OCI-LY7 (cell line): Measurements from ENCODE around the gene CNTRL. TPM values are rescaled to one million over a fixed set of nuclear protein-coding genes. Genes with fewer than 3 reads are reported as not detected.
A peak's percentile ranks its signal among the peaks of the same experiment; 100 is the strongest.

Experiments used
- BruUV-seq: library from RNA; stranded (reverse); fragments of 400-500 nt; replicated peaks from 2 replicates; lab custom pipeline; 2021; lab: Mats Ljungman, UMichigan
- CTCF ChIA-PET: fragments of 300-600 bp; sonication (Branson Sonifier 250); formaldehyde crosslinking; loops from one replicate; lab custom pipeline; 2022; ENCODE audit warnings: antibody characterized with exemption; ENCODE audit not compliant: unreplicated experiment; lab: Charles Lee
- POLR2A ChIA-PET: fragments of 300-600 bp; sonication (Branson Sonifier 250); formaldehyde crosslinking; loops from one replicate; lab custom pipeline; 2022; ENCODE audit warnings: antibody characterized with exemption; lab: Charles Lee
- DNase-seq: peaks from one replicate; pipeline ENCODE4 v3.0.0-alpha.2; 2015; ENCODE audit warnings: low spot score
- H2AFZ ChIP-seq: fragments of 200-600 bp; sonication (generic), shearing (Covaris generic); 2 replicates; pipeline ENCODE4 v1.6.1; 2014; ENCODE audit warnings: mild to moderate bottlenecking, antibody characterized with exemption, low read length, moderate library complexity
- H3K27ac ChIP-seq: fragments of 200-600 bp; sonication (generic); 2 replicates; pipeline ENCODE4 v1.5.1; 2014; ENCODE audit warnings: mixed run types, low read depth, mild to moderate bottlenecking, moderate library complexity, low read length, inconsistent platforms; ENCODE audit not compliant: poor library complexity, severe bottlenecking
- H3K36me3 ChIP-seq: fragments of 200-600 bp; sonication (generic); 2 replicates; pipeline ENCODE4 v1.6.1; 2014; ENCODE audit warnings: mild to moderate bottlenecking, antibody characterized with exemption, low read length, moderate library complexity, mixed read lengths; ENCODE audit not compliant: insufficient read depth
- H3K4me1 ChIP-seq: fragments of 200-600 bp; sonication (generic); 2 replicates; pipeline ENCODE4 v1.5.1; 2014; ENCODE audit warnings: mild to moderate bottlenecking, low read length; ENCODE audit not compliant: insufficient read depth, poor library complexity, severe bottlenecking
- H3K4me2 ChIP-seq: fragments of 200-600 bp; sonication (generic); 2 replicates; pipeline ENCODE4 v1.6.1; 2014; ENCODE audit warnings: mild to moderate bottlenecking, low read length
- H3K4me3 ChIP-seq: fragments of 200-600 bp; sonication (generic); 2 replicates; pipeline ENCODE4 v1.5.1; 2014; ENCODE audit warnings: mild to moderate bottlenecking, low read depth, low read length; ENCODE audit not compliant: poor library complexity, severe bottlenecking
- H3K79me2 ChIP-seq: fragments of 200-600 bp; sonication (generic); 2 replicates; pipeline ENCODE4 v1.6.1; 2016; ENCODE audit warnings: low read depth, mild to moderate bottlenecking, low read length, moderate library complexity, mixed read lengths; ENCODE audit not compliant: insufficient read depth
- H3K9me2 ChIP-seq: fragments of 200-600 bp; sonication (generic); 2 replicates; pipeline ENCODE4 v1.6.1; 2016; ENCODE audit warnings: mild to moderate bottlenecking, low read length, mixed read lengths; ENCODE audit not compliant: insufficient read depth
- H3K9me3 ChIP-seq: fragments of 200-600 bp; sonication (generic); 2 replicates; pipeline ENCODE4 v1.6.1; 2014; ENCODE audit warnings: mild to moderate bottlenecking, mixed run types, low read length, mixed read lengths
- H4K20me1 ChIP-seq: fragments of 200-600 bp; sonication (generic); 2 replicates; pipeline ENCODE4 v1.6.1; 2014; ENCODE audit warnings: mild to moderate bottlenecking, antibody characterized with exemption, low read length, moderate library complexity, mixed read lengths; ENCODE audit not compliant: insufficient read depth
- EZH2phosphoT487 ChIP-seq: fragments of 200-600 bp; sonication (generic); IDR thresholded peaks from 2 replicates; pipeline ENCODE4 v1.6.1; 2018; ENCODE audit warnings: low read depth, borderline replicate concordance, mild to moderate bottlenecking, mixed run types, antibody characterized with exemption, low read length, moderate library complexity, mixed read lengths
- intact Hi-C: fragments of 100-400 bp; cut with micrococcal nuclease; formaldehyde crosslinking; loops from one replicate; pipeline ENCODE4 v1.10.0; 2022; ENCODE audit not compliant: unreplicated experiment
- total RNA-seq, 2 experiments: library from RNA; depleted of rRNA in 1 of 2; stranded (reverse); fragments of >200 nt in 1 of 2; shearing (Covaris generic) in 1 of 2; gene quantifications; 2 replicates each; pipeline ENCODE4 v1.2.3, GENCODE V29; 2014 to 2022
- TF ChIP-seq, protein P1 (sequence below): fragments of 200-600 bp; sonication (generic); conservative IDR thresholded peaks from 2 replicates; pipeline ENCODE4 v1.5.1; 2014; ENCODE audit warnings: mild to moderate bottlenecking, antibody characterized with exemption, low read length, moderate library complexity, mixed read lengths

The CNTRL gene
- total RNA-seq, 2 experiments from 2014 or later: 81.4 to 113 TPM

- no peaks in the 10 kb centered on the region; the same call in 1 of the 2 replicates for H4K20me1 ChIP-seq
- H3K9me3 ChIP-seq: no peaks in the 10 kb centered on the region
- peaks cover 33% of the 10 kb centered on the region for H3K79me2 ChIP-seq
- ChIA-PET CTCF (no interaction called here), POLR2A (no interaction called here)
- intact Hi-C loops: no loop called here
- no peaks in the 10 kb centered on the region for H3K9me2 ChIP-seq
- H2AFZ ChIP-seq: no peak overlapping the region
- no peak overlapping the region for H3K4me3 ChIP-seq
- peaks cover 3% of the 10 kb centered on the region for H3K4me1 ChIP-seq
- peaks cover 83% of the 10 kb centered on the region for H3K36me3 ChIP-seq
- H3K27ac ChIP-seq: no peak overlapping the region
- DNase-seq: no peak
- no peak overlapping the region for H3K4me2 ChIP-seq
- no TSS peak for BruUV-seq
- TF ChIP-seq, protein P1, sequence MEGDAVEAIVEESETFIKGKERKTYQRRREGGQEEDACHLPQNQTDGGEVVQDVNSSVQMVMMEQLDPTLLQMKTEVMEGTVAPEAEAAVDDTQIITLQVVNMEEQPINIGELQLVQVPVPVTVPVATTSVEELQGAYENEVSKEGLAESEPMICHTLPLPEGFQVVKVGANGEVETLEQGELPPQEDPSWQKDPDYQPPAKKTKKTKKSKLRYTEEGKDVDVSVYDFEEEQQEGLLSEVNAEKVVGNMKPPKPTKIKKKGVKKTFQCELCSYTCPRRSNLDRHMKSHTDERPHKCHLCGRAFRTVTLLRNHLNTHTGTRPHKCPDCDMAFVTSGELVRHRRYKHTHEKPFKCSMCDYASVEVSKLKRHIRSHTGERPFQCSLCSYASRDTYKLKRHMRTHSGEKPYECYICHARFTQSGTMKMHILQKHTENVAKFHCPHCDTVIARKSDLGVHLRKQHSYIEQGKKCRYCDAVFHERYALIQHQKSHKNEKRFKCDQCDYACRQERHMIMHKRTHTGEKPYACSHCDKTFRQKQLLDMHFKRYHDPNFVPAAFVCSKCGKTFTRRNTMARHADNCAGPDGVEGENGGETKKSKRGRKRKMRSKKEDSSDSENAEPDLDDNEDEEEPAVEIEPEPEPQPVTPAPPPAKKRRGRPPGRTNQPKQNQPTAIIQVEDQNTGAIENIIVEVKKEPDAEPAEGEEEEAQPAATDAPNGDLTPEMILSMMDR: no peak
- no peak for TF ChIP-seq EZH2phosphoT487
Measured at GRCh38 chr9:121105531-121105930, 30.8 kb downstream of the CNTRL start.

DNA sequence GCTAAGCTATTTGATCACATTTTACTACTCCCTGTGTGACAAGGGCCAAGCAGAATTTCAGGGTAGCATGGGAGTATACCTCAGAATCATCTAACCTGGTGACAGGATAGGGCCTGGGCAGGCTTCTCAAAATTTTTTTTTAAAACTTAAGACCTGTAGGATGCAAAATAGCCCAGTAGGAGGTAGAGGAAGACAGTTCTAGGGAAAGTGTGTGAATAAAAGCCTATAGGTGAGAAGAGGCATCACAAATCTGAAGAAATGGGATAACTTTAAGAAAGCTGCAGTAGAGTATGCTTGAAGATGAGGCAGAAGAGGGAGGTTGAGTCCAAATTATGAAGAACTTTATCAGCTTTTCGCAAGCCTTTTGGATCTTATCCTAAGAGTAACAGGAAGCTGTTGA lies 32.3 kb downstream of the CNTRL start:
- POLR2A ChIA-PET: no interaction called here
- H3K4me1 ChIP-seq: peaks cover 3% of the 10 kb centered on the region
- H3K27ac ChIP-seq: no peak overlapping the region
- peaks cover 42% of the 10 kb centered on the region for H3K79me2 ChIP-seq
- H3K4me2 ChIP-seq: no peak overlapping the region
- H3K9me3 ChIP-seq: no peaks in the 10 kb centered on the region
- H4K20me1 ChIP-seq: no peaks in the 10 kb centered on the region; the same call in 1 of the 2 replicates
- H3K4me3 ChIP-seq: no peak overlapping the region
- H3K36me3 ChIP-seq: peaks cover 84% of the 10 kb centered on the region
- H3K9me2 ChIP-seq: no peaks in the 10 kb centered on the region
- H2AFZ ChIP-seq: no peak overlapping the region
- TF ChIP-seq EZH2phosphoT487: no peak
- TF ChIP-seq, protein P1: 0 out of 2 replicates have a peak, but pooled peaks have one; percentile 41
- BruUV-seq: no TSS peak
- CTCF ChIA-PET: no interaction called here
- peak; percentile 26 for DNase-seq
- intact Hi-C loops: no loop called here

DNA sequence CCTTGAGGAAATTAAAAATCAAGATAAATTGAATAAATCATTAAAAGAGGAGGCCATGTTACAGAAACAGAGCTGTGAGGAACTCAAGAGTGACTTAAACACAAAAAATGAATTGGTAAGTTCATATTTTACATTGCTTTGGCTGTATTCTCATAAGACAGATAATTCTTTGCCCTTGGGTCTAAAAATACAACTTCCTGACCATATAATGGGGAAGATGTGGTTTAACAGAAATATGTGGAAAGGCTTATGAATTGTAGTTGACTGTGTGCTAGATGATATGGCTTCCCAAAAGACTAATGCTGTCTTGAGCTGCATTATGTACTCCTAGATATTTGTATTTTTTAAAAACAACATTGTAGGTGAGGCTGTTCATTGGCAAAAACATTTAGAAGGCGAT lies 33.1 kb downstream of the CNTRL start:
- BruUV-seq: TSS peak; percentile 1
- DNase-seq: no peak
- Histone ChIP-seq H3K4me3 (no peak overlapping the region), H3K4me1 (peaks cover 3% of the 10 kb centered on the region), H2AFZ (no peak overlapping the region), H3K79me2 (peaks cover 46% of the 10 kb centered on the region), H3K4me2 (no peak overlapping the region), H3K9me2 (no peaks in the 10 kb centered on the region), H3K27ac (no peak overlapping the region), H4K20me1 (no peaks in the 10 kb centered on the region; the same call in 1 of the 2 replicates), H3K36me3 (peaks cover 85% of the 10 kb centered on the region), H3K9me3 (no peaks in the 10 kb centered on the region)
- POLR2A ChIA-PET: no interaction called here
- intact Hi-C loops: no loop called here
- TF ChIP-seq, protein P1: no peak
- TF ChIP-seq EZH2phosphoT487: no peak
- CTCF ChIA-PET: no interaction called here
